ENCODE measurements around the gene PRKAR1B. TPM values are rescaled to one million over a fixed set of nuclear protein-coding genes. Genes with fewer than 3 reads are reported as not detected.

Gene PRKAR1B
- total and polyA plus RNA-seq, 7 donors: 1.4 to 4.6 (median 1.9) TPM

- DNase-seq: no peak
- Histone ChIP-seq H3K36me3 (ENCODE audit: insufficient read depth in 1 of 2, low read depth in 1 of 2) (no peaks in the 10 kb centered on the region), H3K9me3 (peaks cover 21% of the 10 kb centered on the region), H3K4me3 (no peak overlapping the region), H3K27ac (no peak overlapping the region), H3K27me3 (ENCODE audit: insufficient read depth in 3 of 3, low read length in 2 of 3) (peaks cover 0 to 3% (median 0%) of the 10 kb centered on the region in 3 donors), H3K4me1 (no peaks in the 10 kb centered on the region)
- no peak for ATAC-seq
- intact Hi-C loops (cut with DNase I): no loop called here
- no peak for TF ChIP-seq CTCF (IDR thresholded peaks at IDR 0.05)
- 60 to 68% (median 68%) methylated on average over 5 of the region's 5 CpGs for WGBS, 3 donors
Measured at GRCh38 chr7:620056-620455, 107.0 kb downstream of the PRKAR1B start.

GRCh38 chr7:619368-619840 is 107.7 kb downstream of the PRKAR1B start:
- H3K4me1 ChIP-seq: no peaks in the 10 kb centered on the region
- no peak for ATAC-seq
- WGBS, 3 donors: 90 to 92% (median 91%) methylated on average over 5 of the region's 5 CpGs
- peaks cover 0 to 3% (median 0%) of the 10 kb centered on the region in 3 donors for H3K27me3 ChIP-seq (ENCODE audit: insufficient read depth in 3 of 3, low read length in 2 of 3)
- no peak overlapping the region for H3K27ac ChIP-seq
- intact Hi-C loops (cut with DNase I): no loop called here
- peaks cover 15% of the 10 kb centered on the region for H3K9me3 ChIP-seq
- DNase-seq: no peak
- TF ChIP-seq CTCF (IDR thresholded peaks at IDR 0.05): no peak
- no peaks in the 10 kb centered on the region for H3K36me3 ChIP-seq (ENCODE audit: insufficient read depth in 1 of 2, low read depth in 1 of 2)
- H3K4me3 ChIP-seq: no peak overlapping the region

GRCh38 chr7:618539-619367 is 108.3 kb downstream of the PRKAR1B start:
- WGBS, 3 donors: 90 to 92% (median 91%) methylated on average over 14 of the region's 14 CpGs
- TF ChIP-seq CTCF (IDR thresholded peaks at IDR 0.05): no peak
- H3K36me3 ChIP-seq (ENCODE audit: insufficient read depth in 1 of 2, low read depth in 1 of 2): no peaks in the 10 kb centered on the region
- H3K27me3 ChIP-seq (ENCODE audit: insufficient read depth in 3 of 3, low read length in 2 of 3): peaks cover 0 to 3% (median 0%) of the 10 kb centered on the region in 3 donors
- H3K27ac ChIP-seq: no peak overlapping the region
- peaks cover 14% of the 10 kb centered on the region for H3K9me3 ChIP-seq
- peak in 1 of 2 donors; percentile 38 for DNase-seq
- H3K4me3 ChIP-seq: no peak overlapping the region
- ATAC-seq: no peak
- intact Hi-C loops (cut with DNase I): no loop called here
- H3K4me1 ChIP-seq: no peaks in the 10 kb centered on the region

DNA sequence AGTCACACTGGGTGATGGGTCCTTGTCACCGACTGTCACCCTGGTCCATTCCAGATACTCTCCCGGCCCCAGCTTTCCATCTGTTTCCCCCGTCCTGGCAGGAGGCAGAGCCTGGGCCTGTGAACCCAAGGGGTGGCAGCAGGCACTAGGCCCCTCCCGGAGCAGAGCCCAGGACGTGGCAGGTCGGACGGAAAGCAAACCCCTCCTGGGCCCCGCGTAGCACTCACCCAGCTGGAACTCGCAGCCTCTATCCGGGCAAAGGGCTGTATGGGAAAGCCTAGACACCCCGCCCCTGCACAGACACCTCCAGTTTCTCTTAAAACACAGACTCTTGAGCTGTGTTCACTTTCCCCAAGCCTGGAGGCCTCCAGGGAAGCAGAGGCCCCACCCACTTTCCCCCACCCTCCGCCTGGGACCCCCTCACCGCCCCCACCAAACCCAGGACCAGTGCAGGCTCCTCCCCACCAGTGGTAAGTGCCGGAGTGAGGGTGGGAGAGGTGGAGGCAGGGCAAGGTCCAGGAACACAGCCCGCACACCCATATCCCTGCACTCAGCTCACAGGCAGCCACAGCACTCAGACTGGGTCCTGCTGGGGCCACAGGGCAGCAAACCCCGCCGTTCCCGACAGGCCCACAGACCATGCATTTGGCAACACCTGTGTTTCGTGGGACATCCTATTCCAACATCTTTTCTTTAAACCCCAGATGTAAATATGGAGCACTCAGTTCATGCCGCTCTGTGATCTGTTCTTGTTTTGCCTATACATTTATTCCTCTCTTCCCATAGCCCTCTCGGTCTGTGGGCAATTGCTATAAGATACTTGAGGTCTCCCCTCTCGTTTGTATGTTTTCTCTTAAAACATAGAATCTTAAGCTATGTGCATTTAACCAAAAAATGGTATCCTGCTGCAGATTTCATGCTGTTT is 109.2 kb downstream of the PRKAR1B start:
- ATAC-seq: no peak
- 89 to 94% (median 93%) methylated on average over 22 to 23 of the region's 23 CpGs for WGBS, 3 donors

More for the DNA sequence above, 109.2 kb downstream of the PRKAR1B start:
- H3K4me1 ChIP-seq: no peaks in the 10 kb centered on the region
- H3K27ac ChIP-seq: no peak overlapping the region
- DNase-seq: peak in 1 of 2 donors; percentile 26
- TF ChIP-seq CTCF (IDR thresholded peaks at IDR 0.05): no peak
- H3K36me3 ChIP-seq (ENCODE audit: insufficient read depth in 1 of 2, low read depth in 1 of 2): no peaks in the 10 kb centered on the region
- H3K27me3 ChIP-seq (ENCODE audit: insufficient read depth in 3 of 3, low read length in 2 of 3): peaks cover 0 to 3% (median 0%) of the 10 kb centered on the region in 3 donors
- intact Hi-C loops (cut with DNase I): no loop called here
- peaks cover 14% of the 10 kb centered on the region for H3K9me3 ChIP-seq
- H3K4me3 ChIP-seq: no peak overlapping the region

All from psoas muscle (tissue), 8 donors.